CD14-positive monocyte (primary cell): ENCODE data around the gene BLOC1S1. TPM values are rescaled to one million over a fixed set of nuclear protein-coding genes. Genes with fewer than 3 reads are reported as not detected.
"Not testable (repeated sequence)": the region's sequence is repeated elsewhere in the genome, so short reads cannot be mapped to it uniquely, and the experiment has no call there.

ENCODE experiments used
- DNase-seq, 3 donors: peaks; one replicate each; pipeline ENCODE4 v3.0.0-alpha.2; 2011 to 2022
- H2AFZ ChIP-seq: 2 replicates; pipeline ENCODE4 v1.6.0; 2012; ENCODE audit warnings: mild to moderate bottlenecking, low read depth, low read length, inconsistent platforms; ENCODE audit not compliant: insufficient read depth, poor library complexity, severe bottlenecking
- H3K27ac ChIP-seq, 2 donors: 1 replicate in 1 of 2; 2 replicates in 1 of 2; pipeline ENCODE4 v1.5.1; 2012 to 2013; ENCODE audit warnings: low read length in 2 of 2, control low read depth in 1 of 2, inconsistent platforms in 1 of 2, low read depth in 1 of 2, mild to moderate bottlenecking in 1 of 2
- H3K27me3 ChIP-seq, 2 donors: one replicate each; pipeline versions ENCODE4 v1.6.0 to v1.6.1; 2011 to 2013; ENCODE audit warnings: low read length in 2 of 2; ENCODE audit not compliant: control insufficient read depth in 2 of 2, insufficient read depth in 2 of 2
- H3K36me3 ChIP-seq, 2 donors: replicated peaks in 1 of 2; 1 replicate in 1 of 2; 2 replicates in 1 of 2; pipeline versions ENCODE4 v1.5.1 to v1.6.1; 2012 to 2013; ENCODE audit warnings: low read length in 2 of 2, control low read depth in 1 of 2, inconsistent platforms in 1 of 2, mild to moderate bottlenecking in 1 of 2; ENCODE audit not compliant: insufficient read depth in 2 of 2, control insufficient read depth in 1 of 2
- H3K4me1 ChIP-seq, 2 donors: 1 replicate in 1 of 2; 2 replicates in 1 of 2; pipeline versions ENCODE4 v1.5.1 to v1.6.1; 2012 to 2013; ENCODE audit warnings: low read length in 2 of 2, control low read depth in 1 of 2, inconsistent platforms in 1 of 2, mild to moderate bottlenecking in 1 of 2, moderate library complexity in 1 of 2; ENCODE audit not compliant: insufficient read depth in 2 of 2, control insufficient read depth in 1 of 2
- H3K4me2 ChIP-seq: replicated peaks from 2 replicates; pipeline ENCODE3; 2012; ENCODE audit warnings: low read length, moderate library complexity, mild to moderate bottlenecking; ENCODE audit not compliant: poor library complexity, severe bottlenecking; ENCODE audit errors: extremely low read depth
- H3K4me3 ChIP-seq, 3 experiments: fragments of 200-600 bp in 1 of 3; sonication (generic) in 1 of 3; replicated peaks in 1 of 3; 1 replicate in 2 of 3; 2 replicates in 1 of 3; pipeline ENCODE4 v1.5.1; 2011 to 2013; ENCODE audit warnings: low read length in 3 of 3, mild to moderate bottlenecking in 3 of 3, control low read depth in 2 of 3, low read depth in 2 of 3, inconsistent platforms in 1 of 3, moderate library complexity in 1 of 3
- H3K79me2 ChIP-seq: 2 replicates; pipeline ENCODE4 v1.6.0; 2012; ENCODE audit warnings: mild to moderate bottlenecking, control low read depth, inconsistent platforms, low read length, moderate library complexity; ENCODE audit not compliant: insufficient read depth
- H3K9ac ChIP-seq: 2 replicates; pipeline ENCODE4 v1.6.0; 2017; ENCODE audit warnings: low read length, mild to moderate bottlenecking; ENCODE audit not compliant: insufficient read depth, poor library complexity, severe bottlenecking
- H3K9me3 ChIP-seq, 2 donors: replicated peaks in 1 of 2; 1 replicate in 1 of 2; 2 replicates in 1 of 2; pipeline versions ENCODE4 v1.5.1 to v1.6.1; 2012 to 2013; ENCODE audit warnings: low read length in 2 of 2, control low read depth in 1 of 2; ENCODE audit not compliant: control insufficient read depth in 1 of 2, insufficient read depth in 1 of 2
- H4K20me1 ChIP-seq: 2 replicates; pipeline ENCODE4 v1.6.0; 2012; ENCODE audit warnings: mild to moderate bottlenecking, low read length, control low read depth, moderate library complexity; ENCODE audit not compliant: insufficient read depth
- H3K27ac Mint-ChIP-seq, 7 donors: one replicate each; pipeline ENCODE4 v1.8.0; 2020; ENCODE audit warnings: mild to moderate bottlenecking in 7 of 7, mixed read lengths in 7 of 7, moderate library complexity in 6 of 7, inconsistent platforms in 2 of 7
- H3K27me3 Mint-ChIP-seq, 3 donors: one replicate each; pipeline ENCODE4 v1.8.0; 2021 to 2022; ENCODE audit warnings: low read depth in 3 of 3, mild to moderate bottlenecking in 3 of 3, mixed read lengths in 3 of 3, moderate library complexity in 3 of 3, inconsistent platforms in 1 of 3
- H3K36me3 Mint-ChIP-seq, 2 donors: one replicate each; pipeline ENCODE4 v1.8.0; 2020; ENCODE audit warnings: mixed read lengths in 2 of 2, inconsistent platforms in 1 of 2, mild to moderate bottlenecking in 1 of 2
- H3K4me1 Mint-ChIP-seq: one replicate; pipeline ENCODE4 v1.8.0; 2020; ENCODE audit warnings: mild to moderate bottlenecking, mixed read lengths
- H3K4me3 Mint-ChIP-seq, 2 donors: one replicate each; pipeline ENCODE4 v1.8.0; 2020; ENCODE audit warnings: mild to moderate bottlenecking in 2 of 2, mixed read lengths in 2 of 2, moderate library complexity in 1 of 2
- H3K9me3 Mint-ChIP-seq, 7 donors: one replicate each; pipeline ENCODE4 v1.8.0; 2020 to 2022; ENCODE audit warnings: mixed read lengths in 7 of 7, mild to moderate bottlenecking in 6 of 7, moderate library complexity in 6 of 7, inconsistent platforms in 2 of 7
- WGBS: methylation state at CpG from one replicate; pipeline ENCODE4 v1.1.5; 2013; ENCODE audit warnings: missing lambda C conversion rate; ENCODE audit not compliant: insufficient coverage; 5-methylcytosine and 5-hydroxymethylcytosine counted together
- intact Hi-C, 2 donors: fragments of 100-400 bp; cut with micrococcal nuclease; formaldehyde crosslinking; loops; one replicate each; pipeline versions ENCODE4 v1.15.0 to v1.15.1; 2023
- polyA plus RNA-seq, 3 donors: library from polyadenylated mRNA; depleted of rRNA in 1 of 3; unstranded in 2 of 3; stranded (reverse) in 1 of 3; fragments of 300-500 nt in 2 of 3; fragments of >200 nt in 1 of 3; fragmentation: Illumina TruSeq in 2 of 3; gene quantifications; 1 replicate in 2 of 3; 2 replicates in 1 of 3; pipeline ENCODE4 v1.2.3, GENCODE V29; 2012 to 2021
- TF ChIP-seq, protein P1 (sequence below): fragments of 200-600 bp; IDR thresholded peaks from one replicate; pipeline ENCODE4 v1.8.0; 2022; ENCODE audit warnings: antibody characterized with exemption, mild to moderate bottlenecking

The BLOC1S1 gene
- polyA plus RNA-seq, 3 donors, result 222 to 358 (median 223) TPM

DNA sequence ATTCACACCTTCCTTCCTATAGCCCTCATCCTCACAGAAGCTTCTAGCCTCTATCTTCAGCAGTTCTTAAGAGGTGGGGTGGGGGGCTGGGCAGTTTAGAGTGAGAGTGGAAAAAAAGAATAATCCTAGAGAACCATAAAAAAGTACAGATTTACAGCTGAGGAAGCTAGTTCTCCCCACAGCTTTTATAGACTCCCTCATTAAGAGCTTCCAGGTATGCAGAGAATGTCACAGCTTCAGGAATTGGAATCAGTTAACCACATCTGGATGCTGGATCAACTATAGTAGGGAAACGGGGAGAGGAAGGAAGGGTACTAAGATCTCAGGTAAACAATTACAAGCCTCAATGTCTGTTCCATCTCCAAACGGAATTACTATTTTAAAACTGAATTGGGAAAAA, 39.4 kb downstream of the BLOC1S1 start:
- Histone ChIP-seq H2AFZ (no peak overlapping the region), H4K20me1 (no peaks in the 10 kb centered on the region), H3K79me2 (no peaks in the 10 kb centered on the region), H3K4me3 (no peak overlapping the region), H3K9ac (no peak overlapping the region), H3K4me1 (no peaks in the 10 kb centered on the region), H3K9me3 (no peaks in the 10 kb centered on the region), H3K27ac (no peak overlapping the region), H3K27me3 (no peaks in the 10 kb centered on the region), H3K36me3 (peaks cover 90 to 91% of the 10 kb centered on the region in 2 donors), H3K4me2 (no peak overlapping the region)
- Mint-ChIP-seq H3K36me3 (peaks cover 81 to 88% of the 10 kb centered on the region in 2 donors), H3K4me3 (no peak overlapping the region), H3K4me1 (no peaks in the 10 kb centered on the region), H3K9me3 (no peaks in the 10 kb centered on the region), H3K27me3 (peaks cover 0 to 2% (median 0%) of the 10 kb centered on the region in 3 donors), H3K27ac (peak overlapping the region in 1 of 7 donors; percentile 42)
- TF ChIP-seq, protein P1, sequence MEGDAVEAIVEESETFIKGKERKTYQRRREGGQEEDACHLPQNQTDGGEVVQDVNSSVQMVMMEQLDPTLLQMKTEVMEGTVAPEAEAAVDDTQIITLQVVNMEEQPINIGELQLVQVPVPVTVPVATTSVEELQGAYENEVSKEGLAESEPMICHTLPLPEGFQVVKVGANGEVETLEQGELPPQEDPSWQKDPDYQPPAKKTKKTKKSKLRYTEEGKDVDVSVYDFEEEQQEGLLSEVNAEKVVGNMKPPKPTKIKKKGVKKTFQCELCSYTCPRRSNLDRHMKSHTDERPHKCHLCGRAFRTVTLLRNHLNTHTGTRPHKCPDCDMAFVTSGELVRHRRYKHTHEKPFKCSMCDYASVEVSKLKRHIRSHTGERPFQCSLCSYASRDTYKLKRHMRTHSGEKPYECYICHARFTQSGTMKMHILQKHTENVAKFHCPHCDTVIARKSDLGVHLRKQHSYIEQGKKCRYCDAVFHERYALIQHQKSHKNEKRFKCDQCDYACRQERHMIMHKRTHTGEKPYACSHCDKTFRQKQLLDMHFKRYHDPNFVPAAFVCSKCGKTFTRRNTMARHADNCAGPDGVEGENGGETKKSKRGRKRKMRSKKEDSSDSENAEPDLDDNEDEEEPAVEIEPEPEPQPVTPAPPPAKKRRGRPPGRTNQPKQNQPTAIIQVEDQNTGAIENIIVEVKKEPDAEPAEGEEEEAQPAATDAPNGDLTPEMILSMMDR, result no peak
- DNase-seq, result no peak
- no CpG with 5 or more reads among the region's 2 CpGs for WGBS
- intact Hi-C loops, result no loop called here

DNA sequence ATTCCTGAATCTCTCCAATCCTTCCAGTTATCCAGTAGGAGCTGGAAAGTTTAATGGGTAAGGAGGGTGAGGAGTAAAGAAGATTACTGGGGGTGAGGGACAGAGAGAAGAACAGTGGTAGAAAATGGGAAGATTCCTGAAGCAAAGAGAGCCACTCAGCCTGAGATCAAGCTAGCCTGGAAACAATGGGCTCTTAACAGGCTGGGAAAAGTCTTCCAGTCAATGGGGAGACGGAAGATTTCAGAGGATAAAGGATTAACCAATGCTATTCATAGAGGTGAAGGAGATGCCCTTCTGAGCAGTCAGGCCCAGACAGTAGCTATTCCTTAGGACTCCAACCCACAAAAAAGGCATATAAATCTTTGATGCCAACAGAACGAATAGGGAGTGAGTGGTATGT, 41.9 kb downstream of the BLOC1S1 start:
- Histone ChIP-seq H4K20me1 (no peaks in the 10 kb centered on the region), H2AFZ (no peak overlapping the region), H3K9ac (no peak overlapping the region), H3K4me2 (no peak overlapping the region), H3K79me2 (no peaks in the 10 kb centered on the region), H3K4me1 (no peaks in the 10 kb centered on the region), H3K36me3 (peaks cover 77 to 97% of the 10 kb centered on the region in 2 donors), H3K4me3 (no peak overlapping the region), H3K27ac (no peak overlapping the region), H3K27me3 (no peaks in the 10 kb centered on the region), H3K9me3 (no peaks in the 10 kb centered on the region)
- Mint-ChIP-seq H3K36me3 (peaks cover 72 to 88% of the 10 kb centered on the region in 2 donors), H3K4me1 (peaks cover 4% of the 10 kb centered on the region), H3K9me3 (no peaks in the 10 kb centered on the region), H3K4me3 (no peak overlapping the region), H3K27ac (peak overlapping the region in 2 of 7 donors; percentile 11 to 59), H3K27me3 (peaks cover 0 to 2% (median 0%) of the 10 kb centered on the region in 3 donors)
- intact Hi-C loops, result no loop called here
- no CpG with 5 or more reads among the region's 2 CpGs for WGBS
- TF ChIP-seq, protein P1, result no peak
- no peak for DNase-seq

DNA sequence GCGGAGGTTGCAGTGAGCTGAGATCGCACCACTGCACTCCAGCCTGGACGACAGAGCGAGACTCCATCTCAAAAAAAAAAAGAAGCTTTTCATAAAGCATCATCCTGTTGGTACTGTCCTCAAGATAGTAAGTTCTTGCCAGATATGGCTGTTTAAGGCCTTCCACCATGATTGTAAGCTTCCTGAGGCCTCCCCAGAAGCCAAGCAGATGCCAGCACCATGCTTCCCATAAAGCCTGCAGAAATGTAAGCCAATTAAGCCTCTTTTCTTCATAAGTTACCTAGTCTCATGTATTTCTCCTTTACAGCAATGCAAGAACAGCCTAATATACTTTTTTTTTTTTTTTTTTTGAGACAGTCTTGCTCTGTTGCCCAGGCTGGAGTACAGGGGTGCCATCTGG, 42.7 kb downstream of the BLOC1S1 start:
- WGBS, result 100% methylated on average over 2 of the region's 4 CpGs
- H3K9ac ChIP-seq, DNase-seq, H4K20me1 ChIP-seq, H3K27me3 ChIP-seq, H3K9me3 Mint-ChIP-seq, H3K4me2 ChIP-seq, H2AFZ ChIP-seq, H3K4me3 ChIP-seq, H3K79me2 ChIP-seq, H3K9me3 ChIP-seq, H3K4me1 ChIP-seq, H3K27ac Mint-ChIP-seq, H3K4me3 Mint-ChIP-seq, intact Hi-C loops, H3K4me1 Mint-ChIP-seq, H3K27me3 Mint-ChIP-seq, H3K27ac ChIP-seq: not testable (repeated sequence)
- peaks cover 76 to 96% of the 10 kb centered on the region in 2 donors for H3K36me3 ChIP-seq
- peaks cover 67 to 85% of the 10 kb centered on the region in 2 donors for H3K36me3 Mint-ChIP-seq
